ENCODE results near the gene DET1.

GRCh38 chr15:88512601-88513000 is 33.9 kb downstream of the DET1 start:
- TF ChIP-seq, protein P1, sequence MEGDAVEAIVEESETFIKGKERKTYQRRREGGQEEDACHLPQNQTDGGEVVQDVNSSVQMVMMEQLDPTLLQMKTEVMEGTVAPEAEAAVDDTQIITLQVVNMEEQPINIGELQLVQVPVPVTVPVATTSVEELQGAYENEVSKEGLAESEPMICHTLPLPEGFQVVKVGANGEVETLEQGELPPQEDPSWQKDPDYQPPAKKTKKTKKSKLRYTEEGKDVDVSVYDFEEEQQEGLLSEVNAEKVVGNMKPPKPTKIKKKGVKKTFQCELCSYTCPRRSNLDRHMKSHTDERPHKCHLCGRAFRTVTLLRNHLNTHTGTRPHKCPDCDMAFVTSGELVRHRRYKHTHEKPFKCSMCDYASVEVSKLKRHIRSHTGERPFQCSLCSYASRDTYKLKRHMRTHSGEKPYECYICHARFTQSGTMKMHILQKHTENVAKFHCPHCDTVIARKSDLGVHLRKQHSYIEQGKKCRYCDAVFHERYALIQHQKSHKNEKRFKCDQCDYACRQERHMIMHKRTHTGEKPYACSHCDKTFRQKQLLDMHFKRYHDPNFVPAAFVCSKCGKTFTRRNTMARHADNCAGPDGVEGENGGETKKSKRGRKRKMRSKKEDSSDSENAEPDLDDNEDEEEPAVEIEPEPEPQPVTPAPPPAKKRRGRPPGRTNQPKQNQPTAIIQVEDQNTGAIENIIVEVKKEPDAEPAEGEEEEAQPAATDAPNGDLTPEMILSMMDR (IDR thresholded peaks at IDR 0.05): no peak
- TF ChIP-seq POLR2AphosphoS5 (IDR thresholded peaks at IDR 0.05): no peak

Data from prostate gland (tissue), 2 donors.